ENCODE results near the gene SHKBP1. TPM values are rescaled to one million over a fixed set of nuclear protein-coding genes. Genes with fewer than 3 reads are reported as not detected.

The SHKBP1 gene
- total RNA-seq, 1 donor from 2014 or later = 51.6 TPM

- Histone ChIP-seq H3K9me3 (no peaks in the 10 kb centered on the region), H3K36me3 (no peaks in the 10 kb centered on the region), H3K27me3 (peaks cover 4% of the 10 kb centered on the region), H3K4me1 (peaks cover 22% of the 10 kb centered on the region), H3K4me3 (peak overlapping the region; percentile 37 to 43), H3K27ac (no peak overlapping the region)
- no peak for TF ChIP-seq POLR2A (IDR thresholded peaks at IDR 0.05)
- no peak for TF ChIP-seq POLR2AphosphoS5 (IDR thresholded peaks at IDR 0.05; ENCODE audit: insufficient read depth in 1 of 2, low read depth in 1 of 2)
- DNase-seq (ENCODE audit: extremely low spot score in 2 of 2) = no peak
- intact Hi-C loops (cut with DNase I) = no loop called here
Observed at GRCh38 chr19:40567750-40568494, 8.8 kb upstream of the SHKBP1 start.

DNA sequence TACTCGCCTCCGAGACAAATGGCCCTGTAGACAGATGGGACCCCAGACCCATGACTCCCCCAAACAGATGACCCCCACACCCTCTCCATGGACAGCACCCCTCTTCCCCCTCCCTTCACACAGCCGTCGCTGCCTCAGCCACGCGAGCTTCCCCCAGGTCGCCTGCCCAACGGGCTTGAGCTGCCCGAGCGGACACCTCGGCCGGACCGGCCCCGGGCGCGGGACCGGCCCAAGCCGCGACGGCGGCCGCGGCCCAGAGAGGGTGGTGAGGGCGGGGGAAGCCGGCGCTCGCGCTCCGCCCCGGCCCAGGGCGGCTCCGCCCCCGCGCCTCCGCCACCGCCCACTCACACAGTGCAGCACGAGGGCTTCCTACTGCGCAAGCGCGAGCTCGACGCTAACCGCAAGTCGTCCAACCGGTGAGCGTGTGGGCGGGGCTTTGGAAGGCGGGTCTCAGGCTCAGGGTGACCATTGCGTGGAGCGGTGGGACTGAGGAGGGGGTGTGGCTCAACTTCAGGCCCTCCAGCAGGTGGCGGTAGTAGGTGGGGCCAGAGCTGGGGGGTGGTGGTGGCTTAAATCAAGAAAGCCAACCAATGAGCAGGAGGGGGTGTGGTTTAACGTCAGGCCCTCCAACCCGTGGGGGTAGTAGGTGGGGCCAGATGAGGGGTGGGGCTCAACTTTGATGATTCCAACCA is 6.2 kb upstream of the SHKBP1 start:
- no peaks in the 10 kb centered on the region for H3K9me3 ChIP-seq
- intact Hi-C loops (cut with DNase I) = no loop called here
- peaks cover 22% of the 10 kb centered on the region for H3K4me1 ChIP-seq
- TF ChIP-seq POLR2A (IDR thresholded peaks at IDR 0.05) = peak in 1 of 2 donors; percentile 9
- no peak for TF ChIP-seq CTCF (IDR thresholded peaks at IDR 0.05)
- TF ChIP-seq POLR2AphosphoS5 (IDR thresholded peaks at IDR 0.05; ENCODE audit: insufficient read depth in 1 of 2, low read depth in 1 of 2) = peak in 1 of 2 donors; percentile 62
- H3K36me3 ChIP-seq = no peaks in the 10 kb centered on the region
- peak overlapping the region; percentile 71 for H3K27ac ChIP-seq
- peak in 1 of 2 donors; percentile 99 for DNase-seq (ENCODE audit: extremely low spot score in 2 of 2)
- peaks cover 4% of the 10 kb centered on the region for H3K27me3 ChIP-seq
- H3K4me3 ChIP-seq = peak overlapping the region; percentile 42 to 65

- intact Hi-C loops (cut with DNase I) = no loop called here
Observed at GRCh38 chr19:40571005-40571318, 5.7 kb upstream of the SHKBP1 start.

DNA sequence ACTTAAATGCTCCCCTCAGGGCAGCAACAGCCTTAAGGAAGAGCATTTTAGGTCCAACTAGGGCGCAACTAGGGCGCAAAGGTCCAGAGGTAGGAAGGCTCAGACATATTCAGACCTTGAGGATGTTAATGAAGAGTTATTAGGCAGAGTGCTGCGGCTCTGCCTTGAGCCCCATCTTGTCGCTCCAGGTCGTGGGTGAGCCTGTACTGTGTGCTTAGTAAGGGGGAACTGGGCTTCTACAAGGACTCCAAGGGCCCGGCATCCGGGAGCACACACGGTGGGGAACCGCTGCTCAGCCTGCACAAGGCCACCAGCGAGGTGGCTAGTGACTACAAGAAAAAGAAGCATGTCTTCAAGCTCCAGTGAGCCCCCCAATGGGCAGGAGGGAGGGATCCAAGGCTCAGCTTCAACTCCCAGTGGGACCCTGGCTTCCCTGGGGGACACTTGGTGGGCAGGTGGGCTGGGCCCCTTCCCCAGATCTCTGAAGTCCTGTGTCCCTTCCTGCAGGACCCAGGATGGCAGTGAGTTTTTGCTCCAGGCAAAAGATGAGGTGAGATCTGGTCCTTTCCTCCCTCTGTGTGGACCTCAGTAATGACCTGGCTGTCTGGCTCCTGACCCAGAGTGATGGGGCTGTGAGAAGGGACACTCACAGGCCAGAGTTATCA is 4.7 kb upstream of the SHKBP1 start:
- intact Hi-C loops (cut with DNase I) = no loop called here
- H3K9me3 ChIP-seq = no peaks in the 10 kb centered on the region
- H3K36me3 ChIP-seq = no peaks in the 10 kb centered on the region
- H3K27ac ChIP-seq = no peak overlapping the region
- H3K4me3 ChIP-seq = no peak overlapping the region
- H3K27me3 ChIP-seq = peaks cover 4% of the 10 kb centered on the region
- TF ChIP-seq POLR2A (IDR thresholded peaks at IDR 0.05) (no peak), POLR2AphosphoS5 (IDR thresholded peaks at IDR 0.05; ENCODE audit: insufficient read depth in 1 of 2, low read depth in 1 of 2) (no peak), CTCF (IDR thresholded peaks at IDR 0.05) (no peak)
- DNase-seq (ENCODE audit: extremely low spot score in 2 of 2) = no peak
- peaks cover 20% of the 10 kb centered on the region for H3K4me1 ChIP-seq

More at GRCh38 chr19:40571005-40571318, 5.7 kb upstream of the SHKBP1 start:
- H3K36me3 ChIP-seq = no peaks in the 10 kb centered on the region
- H3K4me1 ChIP-seq = peaks cover 22% of the 10 kb centered on the region
- no peak overlapping the region for H3K27ac ChIP-seq
- H3K9me3 ChIP-seq = no peaks in the 10 kb centered on the region
- peaks cover 4% of the 10 kb centered on the region for H3K27me3 ChIP-seq
- TF ChIP-seq POLR2AphosphoS5 (IDR thresholded peaks at IDR 0.05; ENCODE audit: insufficient read depth in 1 of 2, low read depth in 1 of 2) (peak in 1 of 2 donors; percentile 4), CTCF (IDR thresholded peaks at IDR 0.05) (no peak)
- H3K4me3 ChIP-seq = peak overlapping the region in 1 of 2 donors; percentile 42
- no peak for DNase-seq (ENCODE audit: extremely low spot score in 2 of 2)

GRCh38 chr19:40575326-40575725 is 1.3 kb upstream of the SHKBP1 start:
- Histone ChIP-seq H3K4me3 (no peak overlapping the region), H3K36me3 (peaks cover 0 to 9% of the 10 kb centered on the region in 2 donors), H3K9me3 (no peaks in the 10 kb centered on the region), H3K27me3 (no peaks in the 10 kb centered on the region), H3K27ac (no peak overlapping the region), H3K4me1 (peaks cover 22% of the 10 kb centered on the region)
- TF ChIP-seq CTCF (IDR thresholded peaks at IDR 0.05) = no peak
- no peak for TF ChIP-seq POLR2A (IDR thresholded peaks at IDR 0.05)
- intact Hi-C loops (cut with DNase I) = no loop called here
- DNase-seq (ENCODE audit: extremely low spot score in 2 of 2) = no peak
